Activated B cell treated with CpG ODN at 0.5 μM for 24 hours (primary cell): ENCODE measurements around the gene COA3. TPM values are rescaled to one million over a fixed set of nuclear protein-coding genes. Genes with fewer than 3 reads are reported as not detected.

Source experiments
- ATAC-seq: fragments of 200-7000 bp; cut with Tn5 transposase; one replicate; pipeline ENCODE4 v1.10.0; 2021; ENCODE audit warnings: low read depth, mild to moderate bottlenecking, moderate library complexity
- CTCF ChIA-PET: fragments of 350-600 bp; sonication (Branson Sonifier 250); formaldehyde crosslinking; loops from one replicate; lab custom pipeline; 2021; ENCODE audit warnings: antibody characterized with exemption; lab: Charles Lee
- POLR2A ChIA-PET: fragments of 350-600 bp; sonication (Branson Sonifier 250); formaldehyde crosslinking; loops from one replicate; lab custom pipeline; 2021; ENCODE audit warnings: antibody characterized with exemption; lab: Charles Lee
- DNase-seq: peaks from one replicate; pipeline ENCODE4 v3.0.0; 2022
- H3K27ac Mint-ChIP-seq: one replicate; pipeline ENCODE4 v1.8.0; 2020; ENCODE audit warnings: mixed read lengths
- H3K27me3 Mint-ChIP-seq: one replicate; pipeline ENCODE4 v1.8.0; 2021; ENCODE audit warnings: mixed read lengths
- H3K36me3 Mint-ChIP-seq: one replicate; pipeline ENCODE4 v1.8.0; 2021; ENCODE audit warnings: low read depth, mixed read lengths
- H3K4me1 Mint-ChIP-seq: one replicate; pipeline ENCODE4 v1.8.0; 2021; ENCODE audit warnings: mixed read lengths
- H3K4me3 Mint-ChIP-seq: one replicate; pipeline ENCODE4 v1.8.0; 2020; ENCODE audit warnings: mild to moderate bottlenecking, mixed read lengths
- H3K9me3 Mint-ChIP-seq: one replicate; pipeline ENCODE4 v1.8.0; 2020; ENCODE audit warnings: mixed read lengths
- CTCF ChIP-seq: fragments of 200-600 bp; IDR thresholded peaks from one replicate; pipeline ENCODE4 v1.8.0; 2022; ENCODE audit warnings: antibody characterized with exemption, mild to moderate bottlenecking
- intact Hi-C: fragments of 100-400 bp; cut with micrococcal nuclease; formaldehyde crosslinking; loops from one replicate; pipeline ENCODE4 v1.15.1; 2024
- total RNA-seq: library from RNA; stranded (reverse); gene quantifications from 2 replicates; pipeline ENCODE4 v1.2.3, GENCODE V29; 2022

The COA3 gene
- total RNA-seq, 1 donor from 2014 or later = 41.4 TPM

DNA sequence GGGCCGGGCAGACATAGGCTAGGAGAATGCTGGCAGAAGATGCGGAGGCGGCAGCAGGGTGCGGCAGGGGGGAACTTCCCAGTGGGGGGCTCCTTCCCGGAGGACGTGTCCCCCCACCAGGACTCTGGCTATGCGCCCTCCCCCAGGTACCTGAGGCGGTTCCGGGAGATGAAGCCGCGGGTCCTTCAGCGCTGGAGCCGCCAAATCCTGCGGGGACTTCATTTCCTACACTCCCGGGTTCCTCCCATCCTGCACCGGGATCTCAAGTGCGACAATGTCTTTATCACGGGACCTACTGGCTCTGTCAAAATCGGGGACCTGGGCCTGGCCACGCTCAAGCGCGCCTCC, 14.7 kb downstream of the COA3 start:
- ChIA-PET POLR2A (no interaction called here), CTCF (no interaction called here)
- Mint-ChIP-seq H3K27ac (no peak overlapping the region), H3K27me3 (peaks cover 65% of the 10 kb centered on the region), H3K36me3 (peaks cover 11% of the 10 kb centered on the region), H3K4me1 (peaks cover 26% of the 10 kb centered on the region), H3K4me3 (no peak overlapping the region), H3K9me3 (no peaks in the 10 kb centered on the region)
- no peak for TF ChIP-seq CTCF
- no peak for ATAC-seq
- no peak for DNase-seq
- intact Hi-C loops = no loop called here

- ATAC-seq (no peak), DNase-seq (no peak)
- Mint-ChIP-seq H3K4me1 (peaks cover 26% of the 10 kb centered on the region), H3K4me3 (no peak overlapping the region), H3K27ac (no peak overlapping the region), H3K27me3 (peaks cover 61% of the 10 kb centered on the region), H3K9me3 (no peaks in the 10 kb centered on the region), H3K36me3 (peaks cover 17% of the 10 kb centered on the region)
- CTCF ChIA-PET = no interaction called here
- no peak for TF ChIP-seq CTCF
- POLR2A ChIA-PET = no interaction called here
- intact Hi-C loops = no loop called here
Measured at GRCh38 chr17:42783062-42783790, 15.3 kb downstream of the COA3 start.

DNA sequence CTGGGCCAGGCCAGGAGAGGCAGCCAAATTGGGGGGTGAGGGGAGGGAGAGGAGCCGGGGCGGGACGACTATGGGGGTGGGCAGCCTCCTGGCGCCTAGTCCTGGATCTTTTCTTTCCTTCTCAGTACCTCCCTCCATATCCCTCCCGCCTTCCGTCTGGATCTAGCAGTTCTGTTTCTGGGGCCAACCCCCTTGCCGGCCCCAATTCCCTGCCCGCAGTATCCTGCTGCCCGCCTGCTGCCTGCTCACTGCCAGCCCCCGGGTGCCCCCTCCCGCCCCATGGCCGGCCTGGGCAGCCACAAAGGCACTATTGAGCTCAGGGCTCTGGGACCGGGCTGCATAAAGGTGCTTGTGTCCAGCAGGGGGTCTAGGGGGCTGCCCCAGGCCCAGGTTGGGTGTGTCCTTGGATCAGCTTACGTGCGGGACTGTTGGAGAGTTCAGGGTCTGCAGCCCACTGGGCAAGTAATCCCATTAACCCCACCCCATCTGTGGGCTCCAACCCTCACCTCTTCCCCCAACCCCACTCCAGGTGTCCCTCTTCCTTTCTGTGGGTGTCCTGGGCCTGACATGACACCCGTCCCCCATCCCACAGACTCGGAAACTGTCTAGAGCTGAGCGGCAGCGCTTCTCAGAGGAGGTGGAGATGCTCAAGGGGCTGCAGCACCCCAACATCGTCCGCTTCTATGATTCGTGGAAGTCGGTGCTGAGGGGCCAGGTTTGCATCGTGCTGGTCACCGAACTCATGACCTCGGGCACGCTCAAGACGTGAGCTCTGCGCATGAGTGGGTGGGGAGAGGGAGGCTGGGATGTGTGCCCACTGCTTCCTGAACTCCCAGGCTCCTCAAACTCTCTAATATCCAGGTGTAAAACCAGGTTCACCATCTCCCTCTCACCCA, 16.1 kb downstream of the COA3 start:
- ATAC-seq = no peak
- CTCF ChIA-PET = interaction anchor here (0.9 kb wide), 1 partner anchor 204 kb away, joined by 3 read pairs; the partner anchor contains the start of gene PSMC3IP
- Mint-ChIP-seq H3K9me3 (no peaks in the 10 kb centered on the region), H3K27ac (no peak overlapping the region), H3K4me3 (no peak overlapping the region), H3K27me3 (peaks cover 52% of the 10 kb centered on the region), H3K4me1 (peaks cover 26% of the 10 kb centered on the region), H3K36me3 (peaks cover 24% of the 10 kb centered on the region)
- TF ChIP-seq CTCF = no peak
- intact Hi-C loops = no loop called here
- DNase-seq = no peak
- POLR2A ChIA-PET = no interaction called here

DNA sequence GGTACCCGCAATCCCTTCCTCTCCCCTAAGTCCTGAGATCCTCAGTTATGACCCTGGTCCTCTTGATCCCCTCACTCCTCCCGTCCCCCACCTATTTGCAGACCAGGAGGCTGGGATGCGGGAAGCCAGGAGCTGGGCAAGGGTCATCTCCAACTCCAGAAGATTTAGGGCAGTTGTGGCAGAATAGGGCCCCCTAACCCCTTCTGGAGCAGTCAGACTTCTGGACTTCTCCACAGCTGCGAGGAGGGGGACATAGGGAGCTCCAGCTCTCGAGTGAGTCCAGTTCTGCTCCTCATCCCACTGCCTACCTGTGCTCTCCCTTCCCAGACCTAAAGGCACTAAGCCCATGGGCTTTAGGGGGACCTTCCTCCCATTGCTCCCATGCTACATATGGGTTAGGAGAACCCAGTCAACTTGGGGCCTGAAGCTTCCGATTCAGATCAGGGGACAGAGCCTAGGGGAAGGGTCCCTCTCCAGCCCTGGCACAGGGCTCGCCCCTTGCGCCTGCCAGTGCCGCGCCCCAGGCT, 16.8 kb downstream of the COA3 start:
- Mint-ChIP-seq H3K27ac (no peak overlapping the region), H3K4me1 (peaks cover 26% of the 10 kb centered on the region), H3K27me3 (peaks cover 45% of the 10 kb centered on the region), H3K4me3 (no peak overlapping the region), H3K36me3 (peaks cover 30% of the 10 kb centered on the region), H3K9me3 (no peaks in the 10 kb centered on the region)
- CTCF ChIA-PET = interaction anchor here (0.9 kb wide), 1 partner anchor 204 kb away, joined by 3 read pairs; the partner anchor contains the start of gene PSMC3IP
- POLR2A ChIA-PET = no interaction called here
- no peak for ATAC-seq
- intact Hi-C loops = no loop called here
- DNase-seq = no peak
- no peak for TF ChIP-seq CTCF
